NCI-H748 (cell line): ENCODE results near the gene KCNJ12.
"Not testable (repeated sequence)": the region's sequence is repeated elsewhere in the genome, so short reads cannot be mapped to it uniquely, and the experiment has no call there.

Experiments
- DNase-seq: peaks from one replicate; lab custom pipeline; 2025; ENCODE audit not compliant: unreplicated experiment; lab: John Stamatoyannopoulos, UW

The KCNJ12 gene

GRCh38 chr17:21418446-21419298 is 42.5 kb downstream of the KCNJ12 start:
- no peak for DNase-seq

- no peak for DNase-seq
Observed at GRCh38 chr17:21419299-21420239, 43.4 kb downstream of the KCNJ12 start.

GRCh38 chr17:21420503-21421090 is 44.4 kb downstream of the KCNJ12 start:
- DNase-seq, result not testable (repeated sequence)

GRCh38 chr17:21421421-21422310 is 45.5 kb downstream of the KCNJ12 start:
- DNase-seq, result not testable (repeated sequence)

GRCh38 chr17:21422311-21423189 is 46.4 kb downstream of the KCNJ12 start:
- not testable (repeated sequence) for DNase-seq

GRCh38 chr17:21423190-21423493 is 47.0 kb downstream of the KCNJ12 start:
- not testable (repeated sequence) for DNase-seq

GRCh38 chr17:21424697-21425096 is 48.5 kb downstream of the KCNJ12 start:
- DNase-seq, result not testable (repeated sequence)

GRCh38 chr17:21425321-21425720 is 49.2 kb downstream of the KCNJ12 start:
- no peak for DNase-seq

- no peak for DNase-seq
Observed at GRCh38 chr17:21425736-21426135, 49.6 kb downstream of the KCNJ12 start.

- not testable (repeated sequence) for DNase-seq
Observed at GRCh38 chr17:21426246-21426645, 50.1 kb downstream of the KCNJ12 start.

GRCh38 chr17:21426876-21427275 is 50.7 kb downstream of the KCNJ12 start:
- not testable (repeated sequence) for DNase-seq

- not testable (repeated sequence) for DNase-seq
Observed at GRCh38 chr17:21427727-21428126, 51.6 kb downstream of the KCNJ12 start.

GRCh38 chr17:21428752-21429424 is 52.7 kb downstream of the KCNJ12 start:
- not testable (repeated sequence) for DNase-seq

GRCh38 chr17:21429921-21430628 is 53.9 kb downstream of the KCNJ12 start:
- not testable (repeated sequence) for DNase-seq

GRCh38 chr17:21433971-21434370 is 57.8 kb downstream of the KCNJ12 start:
- not testable (repeated sequence) for DNase-seq

GRCh38 chr17:21434976-21435375 is 58.8 kb downstream of the KCNJ12 start:
- DNase-seq, result not testable (repeated sequence)

- DNase-seq, result not testable (repeated sequence)
Observed at GRCh38 chr17:21436481-21436880, 60.3 kb downstream of the KCNJ12 start.
